Stomach (tissue), 4 donors: ENCODE data around the gene LRRFIP1.

Source experiments
- POLR2A ChIP-seq, 4 donors: fragments of 450-650 bp; IDR thresholded peaks; one replicate each; pipeline ENCODE4 v1.6.1; 2016; ENCODE audit warnings: antibody characterized with exemption in 4 of 4, control low read depth in 2 of 4, mild to moderate bottlenecking in 1 of 4, moderate library complexity in 1 of 4
- POLR2AphosphoS5 ChIP-seq, 3 donors: sonication (generic); formaldehyde crosslinking; IDR thresholded peaks; one replicate each; pipeline ENCODE4 v1.6.1; 2016; ENCODE audit warnings: antibody characterized with exemption in 3 of 3
- TF ChIP-seq, protein P1 (sequence below), 7 experiments: fragments of 450-650 bp in 4 of 7; fragments of 200-600 bp in 3 of 7; sonication (generic) in 3 of 7; IDR thresholded peaks; one replicate each; pipeline ENCODE4 v1.5.1; 2016 to 2019; ENCODE audit warnings: antibody characterized with exemption in 7 of 7, control low read depth in 2 of 7, mild to moderate bottlenecking in 1 of 7

DNA sequence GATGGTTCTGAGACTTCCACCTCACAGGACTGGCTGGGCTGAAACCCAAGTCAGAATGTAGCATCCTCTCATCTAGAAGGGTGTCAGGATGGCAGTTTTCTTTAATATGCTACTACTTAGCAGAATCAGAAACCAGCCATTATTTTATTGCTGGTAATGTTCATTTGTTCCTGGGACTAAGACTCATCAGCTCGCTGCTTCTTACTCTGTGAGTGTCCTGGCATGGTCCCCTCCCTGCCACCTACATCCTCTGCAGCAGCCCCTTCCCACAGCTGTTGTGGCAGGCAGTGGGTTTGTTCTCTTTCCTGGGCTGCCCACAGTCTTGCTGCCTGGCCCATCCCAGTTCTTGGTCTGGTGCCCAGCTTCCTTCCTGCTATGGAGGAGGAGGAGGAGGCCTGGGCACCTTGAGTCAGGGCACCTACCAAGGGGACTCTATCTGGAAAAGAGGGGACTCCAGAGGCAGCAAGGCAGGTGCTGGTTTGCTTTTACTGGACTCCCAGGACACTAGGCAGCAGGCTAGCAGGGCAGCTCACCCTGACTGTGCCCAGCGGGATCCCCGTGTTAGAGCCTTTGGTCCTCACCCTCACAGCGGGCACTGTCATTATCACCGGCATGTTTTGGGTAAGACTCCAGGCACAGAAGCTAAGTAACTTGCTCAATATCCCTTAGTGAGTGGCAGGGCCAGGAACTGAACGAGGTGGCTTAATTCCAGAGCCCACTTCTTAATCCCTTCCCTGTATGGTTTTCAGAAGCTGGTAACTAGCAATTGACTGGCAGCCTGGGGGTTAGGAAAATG lies 62.1 kb downstream of the LRRFIP1 start:
- TF ChIP-seq POLR2AphosphoS5 (IDR thresholded peaks at IDR 0.05) (no peak), POLR2A (IDR thresholded peaks at IDR 0.05) (no peak)
- TF ChIP-seq, protein P1, sequence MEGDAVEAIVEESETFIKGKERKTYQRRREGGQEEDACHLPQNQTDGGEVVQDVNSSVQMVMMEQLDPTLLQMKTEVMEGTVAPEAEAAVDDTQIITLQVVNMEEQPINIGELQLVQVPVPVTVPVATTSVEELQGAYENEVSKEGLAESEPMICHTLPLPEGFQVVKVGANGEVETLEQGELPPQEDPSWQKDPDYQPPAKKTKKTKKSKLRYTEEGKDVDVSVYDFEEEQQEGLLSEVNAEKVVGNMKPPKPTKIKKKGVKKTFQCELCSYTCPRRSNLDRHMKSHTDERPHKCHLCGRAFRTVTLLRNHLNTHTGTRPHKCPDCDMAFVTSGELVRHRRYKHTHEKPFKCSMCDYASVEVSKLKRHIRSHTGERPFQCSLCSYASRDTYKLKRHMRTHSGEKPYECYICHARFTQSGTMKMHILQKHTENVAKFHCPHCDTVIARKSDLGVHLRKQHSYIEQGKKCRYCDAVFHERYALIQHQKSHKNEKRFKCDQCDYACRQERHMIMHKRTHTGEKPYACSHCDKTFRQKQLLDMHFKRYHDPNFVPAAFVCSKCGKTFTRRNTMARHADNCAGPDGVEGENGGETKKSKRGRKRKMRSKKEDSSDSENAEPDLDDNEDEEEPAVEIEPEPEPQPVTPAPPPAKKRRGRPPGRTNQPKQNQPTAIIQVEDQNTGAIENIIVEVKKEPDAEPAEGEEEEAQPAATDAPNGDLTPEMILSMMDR (IDR thresholded peaks at IDR 0.05) = no peak
